ENCODE measurements around the gene PPT1.

GRCh38 chr1:40038697-40039096 is 58.4 kb downstream of the PPT1 start:
- TF ChIP-seq POLR2AphosphoS5 (IDR thresholded peaks at IDR 0.05; ENCODE audit: low read depth, low read length) (no peak), SIN3A (IDR thresholded peaks at IDR 0.05; ENCODE audit: borderline replicate concordance, insufficient read depth, low read length) (no peak), TAF1 (IDR thresholded peaks at IDR 0.05; ENCODE audit: borderline replicate concordance, insufficient read depth, low read length) (no peak), FOXP2 (optimal IDR thresholded peaks at IDR 0.05; ENCODE audit: borderline replicate concordance, extremely low read depth, extremely low read length, insufficient read depth) (no peak)

Data from PFSK-1 (cell line).